HG03095 (cell line): ENCODE results near the gene HERC3.

Experiments used
- ATAC-seq: cut with Tn5 transposase; IDR thresholded peaks from one replicate; pipeline ENCODE4 v1.9.1; 2021; ENCODE audit warnings: moderate library complexity; ENCODE audit not compliant: unreplicated experiment

Gene HERC3

GRCh38 chr4:88713782-88714181 lies 121.5 kb downstream of the HERC3 start:
- no peak for ATAC-seq

GRCh38 chr4:88718098-88718497 lies 125.8 kb downstream of the HERC3 start:
- no peak for ATAC-seq

- ATAC-seq, result no peak
These were observed 127.1 kb downstream of the HERC3 start for GRCh38 chr4:88719381-88719780.

GRCh38 chr4:88720451-88721428 lies 128.5 kb downstream of the HERC3 start:
- no peak for ATAC-seq

GRCh38 chr4:88722276-88722780 lies 130.0 kb downstream of the HERC3 start:
- ATAC-seq, result no peak

- no peak for ATAC-seq
These were observed 130.5 kb downstream of the HERC3 start for GRCh38 chr4:88722828-88723227.

- no peak for ATAC-seq
These were observed 132.1 kb downstream of the HERC3 start for GRCh38 chr4:88724406-88724805.

GRCh38 chr4:88725143-88725542 lies 132.9 kb downstream of the HERC3 start:
- no peak for ATAC-seq

GRCh38 chr4:88725986-88726385 lies 133.7 kb downstream of the HERC3 start:
- no peak for ATAC-seq

GRCh38 chr4:88728146-88728545 lies 135.9 kb downstream of the HERC3 start:
- ATAC-seq, result no peak

GRCh38 chr4:88729146-88729760 lies 137.0 kb downstream of the HERC3 start:
- ATAC-seq, result no peak

- ATAC-seq, result no peak
These were observed 138.5 kb downstream of the HERC3 start for GRCh38 chr4:88730811-88731210.

- no peak for ATAC-seq
These were observed 139.1 kb downstream of the HERC3 start for GRCh38 chr4:88731381-88731780.

GRCh38 chr4:88732714-88733368 lies 140.6 kb downstream of the HERC3 start:
- ATAC-seq, result no peak

- no peak for ATAC-seq
These were observed 142.2 kb downstream of the HERC3 start for GRCh38 chr4:88734403-88734949.

- no peak for ATAC-seq
These were observed 143.3 kb downstream of the HERC3 start for GRCh38 chr4:88735564-88735963.

- no peak for ATAC-seq
These were observed 144.0 kb downstream of the HERC3 start for GRCh38 chr4:88736264-88736663.

GRCh38 chr4:88737307-88737941 lies 145.1 kb downstream of the HERC3 start:
- peak; percentile 89 for ATAC-seq

GRCh38 chr4:88738180-88738579 lies 145.9 kb downstream of the HERC3 start:
- ATAC-seq, result no peak

GRCh38 chr4:88742561-88742960 lies 150.3 kb downstream of the HERC3 start:
- ATAC-seq, result no peak

- ATAC-seq, result no peak
These were observed 151.4 kb downstream of the HERC3 start for GRCh38 chr4:88743696-88744095.
